Spleen (tissue), 11 donors: Measurements from ENCODE around the gene ARFGAP1. TPM values are rescaled to one million over a fixed set of nuclear protein-coding genes. Genes with fewer than 3 reads are reported as not detected.

Experiments used
- DNase-seq: peaks from one replicate; pipeline ENCODE4 v3.0.0-alpha.2; 2020
- H3K27ac ChIP-seq, 8 donors: fragments of 200-600 bp; sonication (generic) in 7 of 8; 1 replicate in 4 of 8; 2 replicates in 4 of 8; pipeline versions ENCODE4 v1.5.0 to v1.8.0; 2016 to 2021; ENCODE audit warnings: inconsistent platforms in 4 of 8, mild to moderate bottlenecking in 4 of 8, moderate library complexity in 1 of 8
- H3K27me3 ChIP-seq, 7 donors: fragments of 200-600 bp; sonication (generic) in 6 of 7; replicated peaks in 1 of 7; 1 replicate in 4 of 7; 2 replicates in 3 of 7; pipeline versions ENCODE4 v1.5.0 to v1.8.0; 2016 to 2021; ENCODE audit warnings: inconsistent platforms in 3 of 7, mild to moderate bottlenecking in 1 of 7
- H3K36me3 ChIP-seq, 6 donors: fragments of 200-600 bp; sonication (generic) in 5 of 6; 1 replicate in 4 of 6; 2 replicates in 2 of 6; pipeline versions ENCODE4 v1.5.0 to v1.8.0; 2016 to 2021; ENCODE audit warnings: inconsistent platforms in 2 of 6
- H3K4me1 ChIP-seq, 6 donors: fragments of 200-600 bp; sonication (generic) in 5 of 6; 1 replicate in 3 of 6; 2 replicates in 3 of 6; pipeline versions ENCODE4 v1.5.0 to v1.8.0; 2016 to 2021; ENCODE audit warnings: inconsistent platforms in 3 of 6
- H3K4me3 ChIP-seq, 8 donors: fragments of 200-600 bp; sonication (generic) in 7 of 8; 1 replicate in 4 of 8; 2 replicates in 4 of 8; pipeline versions ENCODE4 v1.5.0 to v1.8.0; 2016 to 2021; ENCODE audit warnings: inconsistent platforms in 4 of 8, mild to moderate bottlenecking in 4 of 8, moderate library complexity in 2 of 8
- H3K9me3 ChIP-seq, 8 donors: fragments of 200-600 bp; sonication (generic) in 7 of 8; 1 replicate in 4 of 8; 2 replicates in 4 of 8; pipeline versions ENCODE4 v1.5.0 to v1.8.0; 2016 to 2021; ENCODE audit warnings: inconsistent platforms in 4 of 8
- CTCF ChIP-seq, 11 experiments: fragments of 200-600 bp in 7 of 11; fragments of 450-650 bp in 4 of 11; sonication (generic) in 4 of 11; IDR thresholded peaks in 8 of 11; conservative IDR thresholded peaks in 3 of 11; 1 replicate in 7 of 11; 2 replicates in 4 of 11; pipeline versions ENCODE4 v1.4.0 to v1.8.0; 2016 to 2021; ENCODE audit warnings: antibody characterized with exemption in 11 of 11, inconsistent platforms in 4 of 11, mild to moderate bottlenecking in 1 of 11
- POLR2A ChIP-seq, 3 donors: fragments of 450-650 bp; IDR thresholded peaks; one replicate each; pipeline ENCODE4 v1.5.1; 2017; ENCODE audit warnings: antibody characterized with exemption in 3 of 3, mild to moderate bottlenecking in 1 of 3
- POLR2AphosphoS5 ChIP-seq, 3 donors: sonication (generic); formaldehyde crosslinking; IDR thresholded peaks; one replicate each; pipeline ENCODE4 v1.5.1; 2017; ENCODE audit warnings: antibody characterized with exemption in 3 of 3
- WGBS, 5 donors: extraction: QIAGEN DNeasy Blood & Tissue Kit in 3 of 5; methylation state at CpG; one replicate each; pipeline versions ENCODE4 v1.1.5 to v1.1.7; 2013 to 2018; 5-methylcytosine and 5-hydroxymethylcytosine counted together
- intact Hi-C: fragments of 100-400 bp; cut with DNase I; formaldehyde crosslinking; loops from one replicate; pipeline ENCODE4 v1.15.0; 2023; ENCODE audit warnings: low total_unique reads
- polyA plus RNA-seq, 3 donors: library from polyadenylated mRNA; stranded (reverse); fragments of 200-250 nt; gene quantifications; one replicate each; pipeline ENCODE4 v1.2.1, GENCODE V29; 2013
- total RNA-seq, 7 donors: library from RNA; depleted of rRNA in 3 of 7; stranded (reverse); fragments of >200 nt in 3 of 7; fragmentation: NEBNext Ultra II Directional in 4 of 7; extraction: Animal tissue kit (Norgen Biotek cat#: 25700) in 4 of 7; gene quantifications; one replicate each; pipeline versions ENCODE4 v1.1.0 to v1.2.1, GENCODE V29; 2016 to 2021
- donor health status: healthy with polysubstance abuse.
- donor health status: DM: no; HTN: no; CAD: no; lungs with moderate emphysema.
- donor health status: DM: no; HTN: no; CAD: no.
- donor health status: Bipolar disorder and iron deficiency.
- donor health status: healthy.
- donor health status: DM: no; HTN: no; CAD: no.
- donor health status: DM: yes; HTN: yes; CAD: no.

The ARFGAP1 gene
- total and polyA plus RNA-seq, 10 donors, result 44.4 to 165 (median 96.1) TPM

GRCh38 chr20:63317601-63318291 is 45.1 kb downstream of the ARFGAP1 start:
- WGBS, 5 donors, result 75 to 85% (median 80%) methylated on average over 15 to 18 of the region's 18 CpGs
- peak; percentile 63 for DNase-seq
- Histone ChIP-seq H3K4me3 (no peak overlapping the region), H3K9me3 (no peaks in the 10 kb centered on the region), H3K27me3 (peaks cover 0 to 78% (median 7%) of the 10 kb centered on the region in 7 donors), H3K4me1 (peaks cover 0 to 54% (median 8%) of the 10 kb centered on the region in 6 donors), H3K36me3 (no peaks in the 10 kb centered on the region), H3K27ac (no peak overlapping the region)
- intact Hi-C loops, result no loop called here
- no peak for TF ChIP-seq POLR2A (IDR thresholded peaks at IDR 0.05)

GRCh38 chr20:63318391-63319163 is 46.0 kb downstream of the ARFGAP1 start:
- H3K4me1 ChIP-seq, result peaks cover 0 to 54% (median 8%) of the 10 kb centered on the region in 6 donors
- H3K27ac ChIP-seq, result no peak overlapping the region
- H3K27me3 ChIP-seq, result peaks cover 0 to 81% (median 7%) of the 10 kb centered on the region in 7 donors
- intact Hi-C loops, result no loop called here
- TF ChIP-seq POLR2AphosphoS5 (IDR thresholded peaks at IDR 0.05) (no peak), POLR2A (IDR thresholded peaks at IDR 0.05) (no peak), CTCF (IDR thresholded peaks at IDR 0.05 in 8 of 11, conservative IDR thresholded peaks at IDR 0.05 in 3 of 11) (no peak)
- DNase-seq, result no peak
- H3K36me3 ChIP-seq, result no peaks in the 10 kb centered on the region
- WGBS, 5 donors, result 87 to 90% (median 88%) methylated on average over 16 to 24 of the region's 24 CpGs
- H3K4me3 ChIP-seq, result no peak overlapping the region
- H3K9me3 ChIP-seq, result no peaks in the 10 kb centered on the region

- TF ChIP-seq CTCF (IDR thresholded peaks at IDR 0.05 in 8 of 11, conservative IDR thresholded peaks at IDR 0.05 in 3 of 11), result no peak
- TF ChIP-seq POLR2A (IDR thresholded peaks at IDR 0.05), result no peak
- no peak for TF ChIP-seq POLR2AphosphoS5 (IDR thresholded peaks at IDR 0.05)
- Histone ChIP-seq H3K4me1 (peaks cover 0 to 54% (median 8%) of the 10 kb centered on the region in 6 donors), H3K9me3 (no peaks in the 10 kb centered on the region), H3K27me3 (peaks cover 0 to 73% (median 7%) of the 10 kb centered on the region in 7 donors), H3K4me3 (no peak overlapping the region), H3K27ac (no peak overlapping the region), H3K36me3 (no peaks in the 10 kb centered on the region)
- DNase-seq, result no peak
- intact Hi-C loops, result no loop called here
- WGBS, 5 donors, result 69 to 85% (median 79%) methylated on average over 17 to 25 of the region's 25 CpGs
Measured at GRCh38 chr20:63319164-63320040, 46.8 kb downstream of the ARFGAP1 start.

- no peak overlapping the region for H3K27ac ChIP-seq
- peaks cover 0 to 48% (median 8%) of the 10 kb centered on the region in 6 donors for H3K4me1 ChIP-seq
- H3K9me3 ChIP-seq, result no peaks in the 10 kb centered on the region
- TF ChIP-seq POLR2AphosphoS5 (IDR thresholded peaks at IDR 0.05) (no peak), POLR2A (IDR thresholded peaks at IDR 0.05) (no peak), CTCF (IDR thresholded peaks at IDR 0.05 in 8 of 11, conservative IDR thresholded peaks at IDR 0.05 in 3 of 11) (no peak)
- no peaks in the 10 kb centered on the region for H3K36me3 ChIP-seq
- intact Hi-C loops, result no loop called here
- no peak overlapping the region for H3K4me3 ChIP-seq
- WGBS, 5 donors, result 80 to 87% (median 82%) methylated on average over 10 to 23 of the region's 23 CpGs
- H3K27me3 ChIP-seq, result peaks cover 0 to 66% (median 7%) of the 10 kb centered on the region in 7 donors
- no peak for DNase-seq
Measured at GRCh38 chr20:63320041-63320511, 47.5 kb downstream of the ARFGAP1 start.
